Stimulated activated CD4-positive, alpha-beta T cell treated with anti-CD3 and anti-CD28 coated beads, TNF-alpha, amount 100 ng/mL, for 48 hours (primary cell): ENCODE data around the gene ABLIM1.

Source experiments
- DNase-seq, 3 donors: peaks; one replicate each; pipeline ENCODE4 v3.0.0-alpha.2; 2020; ENCODE audit warnings: low read depth in 3 of 3

ABLIM1 gene

GRCh38 chr10:114458955-114459354 lies 199.1 kb downstream of the ABLIM1 start:
- peak in 2 of 3 donors; percentile 5 to 20 for DNase-seq

GRCh38 chr10:114458216-114458920 lies 199.7 kb downstream of the ABLIM1 start:
- DNase-seq, result no peak

GRCh38 chr10:114453576-114453975 lies 204.5 kb downstream of the ABLIM1 start:
- DNase-seq, result no peak

- no peak for DNase-seq
Measured at GRCh38 chr10:114448897-114449296, 209.2 kb downstream of the ABLIM1 start.

GRCh38 chr10:114445332-114445731 lies 212.7 kb downstream of the ABLIM1 start:
- no peak for DNase-seq

GRCh38 chr10:114444819-114445218 lies 213.3 kb downstream of the ABLIM1 start:
- DNase-seq, result no peak

GRCh38 chr10:114442091-114442630 lies 215.9 kb downstream of the ABLIM1 start:
- no peak for DNase-seq

- DNase-seq, result no peak
Measured at GRCh38 chr10:114441107-114441506, 217.0 kb downstream of the ABLIM1 start.

GRCh38 chr10:114437473-114438292 lies 220.4 kb downstream of the ABLIM1 start:
- no peak for DNase-seq

- DNase-seq, result no peak
Measured at GRCh38 chr10:114436941-114437340, 221.1 kb downstream of the ABLIM1 start.

- no peak for DNase-seq
Measured at GRCh38 chr10:114432566-114433093, 225.4 kb downstream of the ABLIM1 start.

GRCh38 chr10:114431414-114432135 lies 226.5 kb downstream of the ABLIM1 start:
- DNase-seq, result no peak

- DNase-seq, result no peak
Measured at GRCh38 chr10:114430688-114431413, 227.2 kb downstream of the ABLIM1 start.

- DNase-seq, result no peak
Measured at GRCh38 chr10:114429581-114430335, 228.3 kb downstream of the ABLIM1 start.

- DNase-seq, result no peak
Measured at GRCh38 chr10:114427124-114427852, 230.8 kb downstream of the ABLIM1 start.

- DNase-seq, result no peak
Measured at GRCh38 chr10:114426476-114426875, 231.6 kb downstream of the ABLIM1 start.

- no peak for DNase-seq
Measured at GRCh38 chr10:114420811-114421485, 237.1 kb downstream of the ABLIM1 start.

GRCh38 chr10:114418109-114418508 lies 240.0 kb downstream of the ABLIM1 start:
- no peak for DNase-seq
